Stromal cell of bone marrow (primary cell): ENCODE data around the gene IARS1.

ENCODE experiments used
- DNase-seq: peaks from one replicate; pipeline ENCODE4 v3.0.0-alpha.2; 2012; ENCODE audit warnings: low read depth

IARS1 gene

GRCh38 chr9:92245005-92245797 lies 48.3 kb downstream of the IARS1 start:
- DNase-seq: peak; percentile 38
